Smooth muscle cell (in vitro differentiated cells): ENCODE results near the gene RPS6KC1. TPM values are rescaled to one million over a fixed set of nuclear protein-coding genes. Genes with fewer than 3 reads are reported as not detected.

Experiments
- DNase-seq: peaks from one replicate; lab custom pipeline; 2025; ENCODE audit not compliant: unreplicated experiment; lab: John Stamatoyannopoulos, UW
- H2AFZ ChIP-seq: fragments of 200-600 bp; sonication (generic); 2 replicates; pipeline ENCODE4 v1.6.0; 2016; ENCODE audit warnings: antibody characterized with exemption, low read depth, mild to moderate bottlenecking
- H3F3A ChIP-seq: fragments of 200-600 bp; sonication (generic); 2 replicates; pipeline ENCODE4 v1.6.0; 2017; ENCODE audit warnings: antibody characterized with exemption, low read depth
- H3K27ac ChIP-seq: fragments of 200-600 bp; sonication (generic); 2 replicates; pipeline ENCODE4 v1.5.1; 2016; ENCODE audit warnings: low read depth, mild to moderate bottlenecking
- H3K27me3 ChIP-seq: fragments of 200-600 bp; sonication (generic); 2 replicates; pipeline ENCODE4 v1.6.1; 2016; ENCODE audit warnings: low read depth, mild to moderate bottlenecking
- H3K36me3 ChIP-seq: fragments of 200-600 bp; sonication (generic); 2 replicates; pipeline ENCODE4 v1.5.1; 2016; ENCODE audit warnings: low read depth
- H3K4me1 ChIP-seq: fragments of 200-600 bp; sonication (generic); 2 replicates; pipeline ENCODE4 v1.5.1; 2016; ENCODE audit warnings: low read depth
- H3K4me2 ChIP-seq: fragments of 200-600 bp; sonication (generic); 2 replicates; pipeline ENCODE4 v1.6.0; 2016; ENCODE audit warnings: mild to moderate bottlenecking
- H3K4me3 ChIP-seq: fragments of 200-600 bp; sonication (generic); 2 replicates; pipeline ENCODE4 v1.5.1; 2016; ENCODE audit warnings: mild to moderate bottlenecking
- H3K79me2 ChIP-seq: fragments of 200-600 bp; sonication (generic); 2 replicates; pipeline ENCODE4 v1.6.0; 2016; ENCODE audit warnings: low read depth, mild to moderate bottlenecking
- H3K9ac ChIP-seq: fragments of 200-600 bp; sonication (generic); 2 replicates; pipeline ENCODE4 v1.6.0; 2016; ENCODE audit warnings: low read depth
- H3K9me3 ChIP-seq: fragments of 200-600 bp; sonication (generic); replicated peaks from 2 replicates; pipeline ENCODE4 v1.5.1; 2016; ENCODE audit warnings: low read depth
- H4K20me1 ChIP-seq: fragments of 200-600 bp; sonication (generic); 2 replicates; pipeline ENCODE4 v1.6.0; 2016; ENCODE audit warnings: low read depth
- WGBS: methylation state at CpG from one replicate; pipeline ENCODE4 v1.1.7; 2016; ENCODE audit warnings: low lambda C conversion rate; 5-methylcytosine and 5-hydroxymethylcytosine counted together
- polyA plus RNA-seq: library from polyadenylated mRNA; unstranded; fragments of >200 nt; fragmentation: Nextera tagmentation; extraction: Ambion mirVana; gene quantifications from 2 replicates; pipeline ENCODE4 v1.2.1, GENCODE V29; 2016
- total RNA-seq: library from RNA; depleted of rRNA; stranded (reverse); fragments of >200 nt; gene quantifications from 2 replicates; pipeline ENCODE4 v1.2.3, GENCODE V29; 2014
- TF ChIP-seq, protein P1 (sequence below): fragments of 200-600 bp; sonication (generic); IDR thresholded peaks from 2 replicates; pipeline ENCODE4 v1.5.1; 2017; ENCODE audit warnings: borderline replicate concordance, mild to moderate bottlenecking, antibody characterized with exemption; ENCODE audit not compliant: insufficient read depth, poor library complexity, severe bottlenecking

Gene RPS6KC1
- total and polyA plus RNA-seq, 2 experiments from 2014 or later, result 17.6 to 30.8 TPM

DNA sequence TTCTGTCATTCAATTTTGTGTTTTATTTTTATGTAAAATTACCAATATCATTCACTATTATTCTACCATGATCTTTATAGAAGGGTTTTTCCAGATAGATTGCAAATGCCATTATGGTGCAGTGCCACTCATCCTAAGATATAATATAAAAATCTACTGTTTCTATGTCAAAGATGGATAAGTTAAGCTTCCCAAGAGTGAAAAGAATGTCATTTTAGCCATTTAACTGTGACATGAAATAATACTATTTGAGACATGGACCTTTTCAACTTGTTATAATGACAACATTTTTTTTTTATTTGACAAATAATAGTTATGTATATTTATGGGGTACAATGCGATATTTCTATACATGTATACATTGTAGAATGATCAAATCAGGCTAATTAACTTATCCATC, 224.3 kb downstream of the RPS6KC1 start:
- Histone ChIP-seq H3K4me2 (no peak overlapping the region), H3K79me2 (no peaks in the 10 kb centered on the region), H2AFZ (no peak overlapping the region), H3K4me1 (peaks cover 7% of the 10 kb centered on the region), H3K27me3 (no peaks in the 10 kb centered on the region), H3K9ac (no peak overlapping the region), H3K9me3 (no peaks in the 10 kb centered on the region), H3K4me3 (no peak overlapping the region), H3F3A (no peaks in the 10 kb centered on the region), H3K27ac (no peak overlapping the region), H4K20me1 (no peaks in the 10 kb centered on the region), H3K36me3 (no peaks in the 10 kb centered on the region)
- DNase-seq, result no peak
- TF ChIP-seq, protein P1, sequence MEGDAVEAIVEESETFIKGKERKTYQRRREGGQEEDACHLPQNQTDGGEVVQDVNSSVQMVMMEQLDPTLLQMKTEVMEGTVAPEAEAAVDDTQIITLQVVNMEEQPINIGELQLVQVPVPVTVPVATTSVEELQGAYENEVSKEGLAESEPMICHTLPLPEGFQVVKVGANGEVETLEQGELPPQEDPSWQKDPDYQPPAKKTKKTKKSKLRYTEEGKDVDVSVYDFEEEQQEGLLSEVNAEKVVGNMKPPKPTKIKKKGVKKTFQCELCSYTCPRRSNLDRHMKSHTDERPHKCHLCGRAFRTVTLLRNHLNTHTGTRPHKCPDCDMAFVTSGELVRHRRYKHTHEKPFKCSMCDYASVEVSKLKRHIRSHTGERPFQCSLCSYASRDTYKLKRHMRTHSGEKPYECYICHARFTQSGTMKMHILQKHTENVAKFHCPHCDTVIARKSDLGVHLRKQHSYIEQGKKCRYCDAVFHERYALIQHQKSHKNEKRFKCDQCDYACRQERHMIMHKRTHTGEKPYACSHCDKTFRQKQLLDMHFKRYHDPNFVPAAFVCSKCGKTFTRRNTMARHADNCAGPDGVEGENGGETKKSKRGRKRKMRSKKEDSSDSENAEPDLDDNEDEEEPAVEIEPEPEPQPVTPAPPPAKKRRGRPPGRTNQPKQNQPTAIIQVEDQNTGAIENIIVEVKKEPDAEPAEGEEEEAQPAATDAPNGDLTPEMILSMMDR, result no peak
- 100% methylated on average over 1 of the region's 1 CpG for WGBS

DNA sequence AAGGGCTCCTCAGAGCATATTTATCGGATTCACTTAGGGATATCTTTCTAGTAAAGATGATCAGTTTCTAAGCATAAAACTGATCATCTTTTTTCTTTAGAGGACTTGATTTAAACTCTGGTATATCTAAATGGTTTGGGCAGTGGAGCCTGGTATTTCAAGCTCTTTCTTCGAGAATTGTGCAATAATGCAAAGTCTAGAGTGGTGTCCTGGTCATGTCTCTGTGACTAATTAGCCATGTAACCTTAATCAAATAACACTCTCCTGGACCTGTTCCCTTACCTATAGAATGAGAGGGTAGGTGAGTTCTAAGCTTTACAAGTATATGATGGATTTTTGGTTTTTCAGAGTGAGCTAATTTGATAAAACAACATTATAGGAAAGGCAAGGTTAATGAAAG, 225.2 kb downstream of the RPS6KC1 start:
- no peak for DNase-seq
- Histone ChIP-seq H4K20me1 (no peaks in the 10 kb centered on the region), H3K4me2 (no peak overlapping the region), H2AFZ (no peak overlapping the region), H3K4me1 (peaks cover 15% of the 10 kb centered on the region), H3K9me3 (no peaks in the 10 kb centered on the region), H3K27me3 (no peaks in the 10 kb centered on the region), H3K36me3 (no peaks in the 10 kb centered on the region), H3K4me3 (no peak overlapping the region), H3K9ac (no peak overlapping the region), H3K27ac (no peak overlapping the region), H3K79me2 (no peaks in the 10 kb centered on the region), H3F3A (no peaks in the 10 kb centered on the region)
- TF ChIP-seq, protein P1, result no peak
- WGBS, result 97% methylated on average over 2 of the region's 2 CpGs

DNA sequence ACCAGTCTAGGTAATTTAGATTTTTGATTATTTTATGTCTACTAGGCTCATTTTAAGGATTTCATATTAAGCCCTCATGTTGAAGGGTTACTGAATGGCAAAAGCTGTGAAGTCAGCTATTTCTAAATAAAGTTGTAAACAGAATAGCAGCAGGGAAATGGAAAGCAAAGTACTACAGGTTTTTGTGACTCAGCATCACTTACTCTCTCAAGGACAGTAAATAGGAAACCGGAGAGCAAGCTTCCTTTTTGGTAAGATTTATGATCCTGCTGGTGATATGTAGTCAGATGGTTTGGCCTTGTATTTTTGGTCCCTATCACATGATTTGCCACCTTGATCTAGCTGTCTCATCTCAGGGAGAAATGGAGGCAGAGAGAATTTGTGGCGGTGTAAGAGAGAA, 226.0 kb downstream of the RPS6KC1 start:
- 90% methylated on average over 2 of the region's 2 CpGs for WGBS
- Histone ChIP-seq H4K20me1 (no peaks in the 10 kb centered on the region), H3K79me2 (no peaks in the 10 kb centered on the region), H3K9me3 (no peaks in the 10 kb centered on the region), H2AFZ (no peak overlapping the region), H3K27ac (no peak overlapping the region), H3K36me3 (no peaks in the 10 kb centered on the region), H3F3A (no peaks in the 10 kb centered on the region), H3K4me1 (peaks cover 23% of the 10 kb centered on the region), H3K27me3 (no peaks in the 10 kb centered on the region), H3K9ac (no peak overlapping the region), H3K4me3 (no peak overlapping the region), H3K4me2 (no peak overlapping the region)
- DNase-seq, result no peak
- TF ChIP-seq, protein P1, result no peak

DNA sequence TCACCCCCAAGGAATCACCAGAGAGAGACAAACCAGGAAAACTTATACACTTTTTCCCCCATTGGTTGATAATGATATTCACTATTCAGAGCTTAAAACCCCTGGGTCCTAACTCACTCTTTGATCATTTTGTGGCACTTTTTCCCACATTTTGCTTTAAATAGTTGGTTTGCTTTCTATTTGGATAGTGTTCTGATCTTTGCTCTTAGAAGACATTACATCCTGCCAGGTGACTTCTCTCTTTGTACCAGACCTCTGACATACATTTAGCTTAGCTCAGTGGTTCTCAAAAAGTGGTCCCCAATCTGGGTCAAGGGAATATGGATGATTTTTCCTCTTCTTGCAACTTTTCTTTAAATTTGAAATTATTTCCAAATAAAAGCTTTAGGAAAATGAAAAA, 228.4 kb downstream of the RPS6KC1 start:
- Histone ChIP-seq H3K4me1 (peaks cover 26% of the 10 kb centered on the region), H3K27ac (no peak overlapping the region), H3K79me2 (no peaks in the 10 kb centered on the region), H3K4me2 (no peak overlapping the region), H2AFZ (no peak overlapping the region), H3K4me3 (no peak overlapping the region), H3K36me3 (no peaks in the 10 kb centered on the region), H3K27me3 (no peaks in the 10 kb centered on the region), H3K9me3 (no peaks in the 10 kb centered on the region), H4K20me1 (no peaks in the 10 kb centered on the region), H3F3A (no peaks in the 10 kb centered on the region), H3K9ac (no peak overlapping the region)
- TF ChIP-seq, protein P1, result no peak
- DNase-seq, result no peak
